GM21526 (cell line): Measurements from ENCODE around the gene STARD13.
"Not testable (repeated sequence)": the region's sequence is repeated elsewhere in the genome, so short reads cannot be mapped to it uniquely, and the experiment has no call there.

ENCODE experiments used
- ATAC-seq: cut with Tn5 transposase; IDR thresholded peaks from one replicate; pipeline ENCODE4 v1.9.1; 2021; ENCODE audit warnings: moderate library complexity; ENCODE audit not compliant: unreplicated experiment, low FRiP score

STARD13 gene

DNA sequence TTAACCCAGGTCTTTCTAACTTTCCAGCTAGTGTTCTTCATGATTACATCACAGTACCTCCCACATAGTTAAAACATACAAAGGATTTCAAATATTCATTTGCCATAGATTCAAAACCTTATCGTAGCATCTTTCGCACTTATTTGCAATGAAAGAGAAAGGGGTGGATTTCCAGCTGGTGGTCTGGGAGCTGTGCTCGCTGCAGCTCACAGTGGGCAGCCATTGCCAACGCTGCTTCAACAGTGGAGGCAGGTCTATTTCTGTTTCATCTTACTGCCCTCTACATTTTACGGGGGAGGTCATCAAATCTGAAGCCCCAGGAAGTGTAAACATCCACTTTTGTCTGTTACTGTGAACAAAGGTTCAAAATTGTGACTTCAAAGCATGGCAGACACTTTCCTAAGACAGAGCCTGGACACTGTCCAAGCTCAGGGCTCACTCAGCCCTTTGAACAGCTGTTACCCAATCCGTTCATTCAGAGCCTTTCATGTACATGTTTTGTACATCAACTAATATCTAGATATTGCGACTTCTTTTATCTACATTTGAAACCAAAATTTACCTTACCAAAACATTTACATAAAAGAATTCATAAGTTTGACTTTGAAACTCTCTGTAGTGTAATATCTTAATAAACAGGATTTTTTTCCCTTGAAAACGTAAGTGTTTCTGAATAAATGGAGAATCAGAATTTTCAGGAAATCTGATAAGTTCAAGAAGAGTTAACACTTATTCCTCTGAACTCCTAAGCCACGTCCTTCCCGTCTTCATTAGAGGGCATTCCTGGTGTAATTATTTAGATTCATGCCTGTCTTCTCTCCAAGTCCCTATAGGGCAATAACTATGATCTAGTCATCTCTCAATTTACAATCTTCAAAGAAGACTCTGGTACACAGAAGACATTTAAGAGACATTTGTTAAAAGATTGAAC, 25.1 kb downstream of the STARD13 start:
- no peak for ATAC-seq

DNA sequence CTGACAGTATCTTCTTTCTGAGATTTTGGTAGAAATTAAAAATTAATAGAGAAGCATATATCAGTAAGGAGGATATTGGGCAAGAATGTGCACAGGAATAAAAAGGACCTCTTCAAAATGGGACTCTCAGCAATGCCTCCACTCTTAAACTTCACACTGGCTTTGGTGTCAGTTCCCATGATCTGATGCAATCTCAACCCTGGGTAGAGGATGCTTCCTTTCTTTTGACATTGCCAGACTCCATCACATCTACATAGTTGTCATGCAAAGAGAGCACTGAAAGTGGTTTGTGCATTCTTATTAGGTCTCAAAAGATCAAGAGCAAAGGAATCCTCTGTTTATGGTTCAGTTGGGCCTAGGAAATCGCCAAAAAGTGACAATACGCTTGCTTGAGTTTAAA, 26.3 kb downstream of the STARD13 start:
- no peak for ATAC-seq

GRCh38 chr13:33258808-33259193, 26.8 kb downstream of the STARD13 start:
- ATAC-seq: no peak

DNA sequence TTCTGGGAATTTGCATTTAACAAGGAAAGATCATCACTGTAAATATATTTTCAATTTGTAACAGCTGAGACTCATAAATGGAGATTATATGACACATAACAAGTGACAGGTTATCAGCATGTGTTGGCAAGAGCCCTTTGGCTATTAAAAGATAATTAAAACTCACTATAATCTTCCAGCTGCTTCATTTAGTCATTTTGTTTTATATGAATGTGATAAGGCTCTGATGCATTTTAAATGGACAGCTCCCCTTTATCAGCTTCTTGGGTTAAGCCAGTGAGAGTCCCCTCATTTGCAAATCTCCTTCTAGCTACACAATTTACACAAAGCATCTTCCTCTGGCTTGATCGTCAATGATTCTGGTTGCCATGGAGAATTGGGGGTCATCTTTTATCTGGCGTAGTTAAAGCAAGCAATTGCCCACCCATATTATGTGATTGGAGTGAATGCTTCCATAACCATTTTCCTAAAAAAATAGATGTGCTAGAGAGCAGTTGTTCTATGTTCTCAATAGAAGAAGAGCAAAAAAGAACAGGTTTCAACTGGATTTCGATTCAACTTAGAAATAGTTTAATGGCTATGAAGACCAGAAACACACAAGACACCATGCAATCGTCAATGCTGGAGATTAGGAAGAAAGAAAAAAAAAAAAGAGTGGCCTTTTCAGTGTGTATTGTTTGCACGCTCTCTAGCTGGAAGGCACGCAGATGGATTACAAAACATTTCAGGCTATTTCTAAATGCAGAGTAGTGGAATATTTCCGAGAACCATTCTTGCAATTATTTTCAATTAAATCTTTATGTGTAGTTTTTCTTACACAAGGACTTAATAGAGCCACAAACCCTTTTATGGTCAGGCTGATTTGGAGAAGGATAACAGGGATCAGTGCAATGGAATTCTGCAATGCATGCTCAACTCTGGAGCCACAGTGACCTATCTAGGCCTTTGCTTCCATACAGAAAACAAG, 27.4 kb downstream of the STARD13 start:
- ATAC-seq: no peak

DNA sequence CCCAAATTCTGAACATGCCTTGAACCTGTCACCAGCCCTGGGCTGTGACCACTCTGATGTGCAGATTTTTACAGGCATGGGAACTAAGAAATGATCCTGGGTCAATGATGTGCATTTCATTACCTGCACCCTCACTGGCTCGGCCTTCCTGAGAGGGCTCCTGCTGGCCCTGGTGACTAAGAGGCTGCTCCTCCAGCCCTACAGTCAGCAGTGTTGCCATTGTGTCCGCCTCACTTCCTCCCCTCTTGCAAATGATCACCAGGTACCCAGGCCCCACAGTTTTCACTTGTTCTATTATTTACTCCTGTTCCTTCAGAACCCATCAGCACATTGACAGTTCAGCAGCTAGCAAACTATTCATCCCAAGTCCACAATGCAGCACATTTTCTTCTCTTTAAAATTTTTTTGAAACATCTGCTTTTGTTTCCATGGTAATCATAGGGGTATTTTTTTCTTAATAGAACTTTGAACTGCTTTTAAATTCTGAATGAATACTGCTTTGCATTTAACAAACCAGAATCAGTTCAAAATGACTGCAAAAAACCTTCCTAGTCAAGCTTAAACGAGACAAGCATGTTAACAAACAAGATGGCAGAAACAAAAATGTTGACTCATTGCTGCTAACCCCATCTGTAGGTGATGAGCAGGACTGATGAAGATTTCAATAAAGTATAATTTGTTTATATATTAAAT, 29.3 kb downstream of the STARD13 start:
- ATAC-seq: no peak

DNA sequence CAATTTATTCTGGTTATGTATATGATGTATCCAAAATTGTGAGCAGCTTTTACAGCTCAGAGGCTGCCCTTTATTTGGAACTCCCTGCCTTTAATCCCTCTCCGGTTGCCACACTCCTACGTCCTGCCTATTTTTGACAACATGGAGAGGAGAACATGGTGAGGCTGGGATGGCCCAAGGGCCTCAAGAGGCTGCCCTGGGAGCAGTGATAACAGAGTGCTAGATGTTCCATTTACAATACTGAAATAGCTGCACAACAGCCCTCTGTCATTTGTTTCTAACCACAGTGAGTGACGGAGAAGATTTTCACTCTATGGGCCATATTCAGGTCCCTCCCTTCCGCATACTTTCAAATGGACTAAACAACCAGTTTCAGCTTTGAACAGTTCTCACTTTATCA, 33.4 kb downstream of the STARD13 start:
- ATAC-seq: no peak

GRCh38 chr13:33251131-33251661, 34.4 kb downstream of the STARD13 start:
- no peak for ATAC-seq

DNA sequence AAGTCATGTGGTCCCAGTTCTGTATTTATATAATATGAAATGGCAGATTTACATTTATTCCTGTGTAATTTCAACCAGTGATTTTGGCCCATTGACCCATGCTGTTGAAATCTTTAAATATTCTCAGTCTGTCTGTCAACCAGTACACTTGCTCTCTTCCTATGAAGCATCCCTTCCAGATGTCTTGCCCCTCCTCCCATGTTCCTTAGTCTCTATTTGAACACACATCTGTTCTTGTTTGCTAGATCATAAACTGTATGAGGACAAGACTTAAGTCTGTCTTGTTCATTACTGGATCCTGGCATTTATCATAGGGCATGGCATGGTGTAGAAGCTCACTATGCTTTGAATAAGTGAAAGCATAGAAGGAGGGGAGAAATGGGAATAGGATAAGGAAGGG, 34.9 kb downstream of the STARD13 start:
- no peak for ATAC-seq

- ATAC-seq: no peak
These were observed 35.7 kb downstream of the STARD13 start for GRCh38 chr13:33249894-33250293.

- no peak for ATAC-seq
These were observed 36.5 kb downstream of the STARD13 start for GRCh38 chr13:33249066-33249465.

GRCh38 chr13:33245505-33246158, 39.9 kb downstream of the STARD13 start:
- no peak for ATAC-seq

DNA sequence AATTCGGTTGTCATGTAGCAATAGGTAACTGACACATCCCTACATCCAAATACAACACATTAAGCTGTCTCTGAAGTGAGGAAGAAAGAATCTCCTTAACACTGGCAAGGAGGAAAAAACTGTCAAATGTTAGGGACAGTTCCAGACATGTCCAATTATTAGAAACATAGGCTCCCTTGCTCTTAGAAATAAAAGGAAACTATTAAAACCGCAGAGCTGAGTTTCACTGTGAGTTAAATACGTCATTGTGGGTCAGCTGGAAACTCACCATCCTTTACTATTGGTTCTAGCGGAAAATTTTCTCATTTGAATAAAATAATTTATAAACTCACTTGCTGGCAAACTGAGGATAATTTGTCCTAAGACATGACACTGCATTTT, 40.7 kb downstream of the STARD13 start:
- no peak for ATAC-seq

DNA sequence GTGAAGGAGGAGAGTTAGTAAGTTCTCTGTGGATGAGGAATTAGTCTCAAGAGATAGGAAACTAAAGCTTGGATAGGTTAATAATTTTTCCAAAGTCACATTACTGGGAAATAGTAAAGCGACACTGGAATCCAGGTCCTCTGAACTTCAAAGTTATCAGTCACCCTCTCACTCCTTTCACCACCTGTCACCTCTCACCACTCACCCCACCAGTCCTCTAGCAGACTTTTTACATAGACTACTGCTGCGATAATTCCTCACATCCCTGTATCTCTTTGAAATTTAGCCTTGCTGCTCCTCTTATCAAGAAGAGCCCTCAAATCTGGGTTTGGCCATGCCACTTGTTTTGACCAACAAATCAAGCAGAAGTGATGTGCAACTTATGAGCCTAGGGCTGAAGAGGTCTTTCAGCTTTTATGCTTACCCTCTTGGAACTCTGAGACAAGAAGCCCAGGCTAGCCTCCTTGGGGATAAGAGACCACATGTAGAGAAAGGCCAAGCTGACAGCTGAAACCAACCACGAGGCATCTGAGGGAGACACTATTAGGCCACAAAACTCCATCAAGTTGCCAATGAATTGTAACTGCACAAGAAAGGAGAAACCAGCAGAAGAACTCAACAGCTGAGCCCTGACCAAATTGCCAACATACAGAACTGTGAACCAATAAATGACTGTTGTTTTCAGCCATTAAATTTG, 41.2 kb downstream of the STARD13 start:
- no peak for ATAC-seq

GRCh38 chr13:33242984-33243617, 42.5 kb downstream of the STARD13 start:
- no peak for ATAC-seq

GRCh38 chr13:33242372-33242771, 43.2 kb downstream of the STARD13 start:
- ATAC-seq: not testable (repeated sequence)

GRCh38 chr13:33236021-33236420, 49.5 kb downstream of the STARD13 start:
- no peak for ATAC-seq

- no peak for ATAC-seq
These were observed 50.0 kb downstream of the STARD13 start for GRCh38 chr13:33235564-33235963.

DNA sequence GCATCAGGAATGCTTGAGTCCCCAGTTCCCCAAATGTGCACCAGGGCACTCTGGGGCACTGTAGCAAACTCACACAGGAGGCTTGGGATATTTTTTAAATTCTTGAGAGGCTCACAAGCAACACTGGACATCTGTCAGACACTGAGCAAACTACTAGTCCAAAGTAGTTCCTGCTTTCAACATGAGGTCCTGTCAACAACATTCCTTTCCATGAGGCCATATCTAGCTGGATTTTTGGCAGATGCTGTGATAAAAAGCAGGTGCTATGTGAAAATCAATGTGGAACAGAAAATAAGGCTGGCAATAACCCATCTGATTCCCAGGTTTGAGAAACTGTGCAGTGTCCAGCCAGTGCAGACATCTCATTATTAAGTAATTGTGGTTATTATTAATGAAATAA, 50.5 kb downstream of the STARD13 start:
- no peak for ATAC-seq

GRCh38 chr13:33233547-33233946, 52.0 kb downstream of the STARD13 start:
- ATAC-seq: no peak
